HepG2 (cell line): ENCODE data around the gene SLC2A2. TPM values are rescaled to one million over a fixed set of nuclear protein-coding genes. Genes with fewer than 3 reads are reported as not detected.
A peak's percentile ranks its signal among the peaks of the same experiment; 100 is the strongest.

ENCODE experiments used
- FOSL1 ChIP-seq: sonication (generic); formaldehyde crosslinking; IDR thresholded peaks from 2 replicates; pipeline ENCODE4 v1.9.0; 2021; ENCODE audit warnings: missing genetic modification reagents, borderline replicate concordance
- FOXJ3 ChIP-seq: sonication (generic); formaldehyde crosslinking; IDR thresholded peaks from 2 replicates; pipeline ENCODE4 v1.4.0; 2020; ENCODE audit warnings: missing genetic modification reagents, mild to moderate bottlenecking, borderline replicate concordance
- GMEB1 ChIP-seq: sonication (generic); formaldehyde crosslinking; IDR thresholded peaks from 2 replicates; pipeline ENCODE4 v1.5.1; 2020; ENCODE audit warnings: missing genetic modification reagents, mild to moderate bottlenecking, borderline replicate concordance
- HNF4G ChIP-seq, 2 experiments: sonication (generic) in 1 of 2; formaldehyde crosslinking in 1 of 2; IDR thresholded peaks; 2 replicates each; pipeline versions ENCODE4 v1.4.0 to v1.6.1; 2011 to 2020; ENCODE audit warnings: borderline replicate concordance in 2 of 2, low read depth in 2 of 2, mild to moderate bottlenecking in 2 of 2, low read length in 1 of 2, missing genetic modification reagents in 1 of 2, moderate library complexity in 1 of 2
- KMT2A ChIP-seq: sonication (generic); formaldehyde crosslinking; IDR thresholded peaks from 2 replicates; pipeline ENCODE4 v1.4.0; 2020; ENCODE audit warnings: missing genetic modification reagents
- MBNL3 ChIP-seq: fragments of 250-450 bp; sonication (Bioruptor Pico); conservative IDR thresholded peaks from 2 replicates; pipeline ENCODE4 v1.8.0; 2022; ENCODE audit warnings: mild to moderate bottlenecking, inconsistent platforms
- SMAD3 ChIP-seq: sonication (generic); formaldehyde crosslinking; IDR thresholded peaks from 2 replicates; pipeline ENCODE4 v1.4.0; 2020; ENCODE audit warnings: missing genetic modification reagents
- SOX5 ChIP-seq: IDR thresholded peaks from 2 replicates; pipeline ENCODE4 v1.6.1; 2016; ENCODE audit warnings: borderline replicate concordance
- TARDBP ChIP-seq: sonication (generic); formaldehyde crosslinking; IDR thresholded peaks from 2 replicates; pipeline ENCODE4 v1.8.0; 2022; ENCODE audit warnings: mild to moderate bottlenecking, missing genetic modification reagents
- ZBTB3 ChIP-seq: sonication (generic); formaldehyde crosslinking; IDR thresholded peaks from 2 replicates; pipeline ENCODE4 v1.4.0; 2020; ENCODE audit warnings: low read depth, mild to moderate bottlenecking, moderate library complexity, missing genetic modification reagents, borderline replicate concordance
- ZNF264 ChIP-seq: sonication (generic); formaldehyde crosslinking; IDR thresholded peaks from 2 replicates; pipeline ENCODE4 v1.4.0; 2020; ENCODE audit warnings: missing genetic modification reagents
- ZNF550 ChIP-seq: sonication (generic); formaldehyde crosslinking; IDR thresholded peaks from 2 replicates; pipeline ENCODE4 v1.4.0; 2020; ENCODE audit warnings: mild to moderate bottlenecking, missing genetic modification reagents, borderline replicate concordance
- ZNF674 ChIP-seq: sonication (generic); formaldehyde crosslinking; IDR thresholded peaks from 2 replicates; pipeline ENCODE4 v1.5.0; 2020; ENCODE audit warnings: low read depth, mild to moderate bottlenecking, missing genetic modification reagents
- ZNF678 ChIP-seq: sonication (generic); formaldehyde crosslinking; IDR thresholded peaks from 2 replicates; pipeline ENCODE4 v1.4.0; 2020; ENCODE audit warnings: mild to moderate bottlenecking, missing genetic modification reagents
- ZSCAN21 ChIP-seq: sonication (generic); formaldehyde crosslinking; IDR thresholded peaks from 2 replicates; pipeline ENCODE4 v1.8.0; 2022; ENCODE audit warnings: mild to moderate bottlenecking, missing genetic modification reagents, moderate library complexity, borderline replicate concordance
- polyA plus RNA-seq, 8 experiments: library from polyadenylated mRNA; depleted of rRNA in 3 of 8; stranded (reverse) in 7 of 8; unstranded in 1 of 8; fragments of >200 nt; fragmentation: Illumina TruSeq in 4 of 8; extraction: Trizol in 4 of 8; gene quantifications; 2 replicates each; pipeline versions ENCODE4 v1.2.1 to v1.2.3, GENCODE V29; 2011 to 2016; ENCODE audit warnings: low read depth in 4 of 8, missing spikeins in 1 of 8, mixed read lengths in 1 of 8; ENCODE audit not compliant: insufficient read depth in 1 of 8
- total RNA-seq, 5 experiments: library from RNA; depleted of rRNA; stranded (reverse); fragments of >200 nt; fragmentation: Illumina TruSeq; extraction: Trizol; gene quantifications; 2 replicates each; pipeline ENCODE4 v1.2.3, GENCODE V29; 2016; ENCODE audit warnings: low read depth in 1 of 5
- TF ChIP-seq, protein P1 (sequence below): sonication (generic); formaldehyde crosslinking; IDR thresholded peaks from 2 replicates; pipeline ENCODE4 v1.5.1; 2020; ENCODE audit warnings: mild to moderate bottlenecking, missing genetic modification reagents
- TF ChIP-seq, protein P2 (sequence below): sonication (generic); formaldehyde crosslinking; IDR thresholded peaks from 2 replicates; pipeline ENCODE4 v1.4.0; 2020; ENCODE audit warnings: missing genetic modification reagents, mild to moderate bottlenecking, borderline replicate concordance
- TF ChIP-seq, protein P3 (sequence below): sonication (generic); formaldehyde crosslinking; IDR thresholded peaks from 2 replicates; pipeline ENCODE4 v1.8.1; 2023; ENCODE audit warnings: mild to moderate bottlenecking, missing genetic modification reagents
- TF ChIP-seq, protein P4 (sequence below): sonication (generic); formaldehyde crosslinking; IDR thresholded peaks from 2 replicates; pipeline ENCODE4 v1.4.0; 2020; ENCODE audit warnings: missing genetic modification reagents, low read depth, mild to moderate bottlenecking, borderline replicate concordance

The SLC2A2 gene
- total and polyA plus RNA-seq, 2 of the 13 experiments (the other 11 are each of a cell fraction or from before 2014, with no cell fraction given), result 19.5 to 23.2 TPM

DNA sequence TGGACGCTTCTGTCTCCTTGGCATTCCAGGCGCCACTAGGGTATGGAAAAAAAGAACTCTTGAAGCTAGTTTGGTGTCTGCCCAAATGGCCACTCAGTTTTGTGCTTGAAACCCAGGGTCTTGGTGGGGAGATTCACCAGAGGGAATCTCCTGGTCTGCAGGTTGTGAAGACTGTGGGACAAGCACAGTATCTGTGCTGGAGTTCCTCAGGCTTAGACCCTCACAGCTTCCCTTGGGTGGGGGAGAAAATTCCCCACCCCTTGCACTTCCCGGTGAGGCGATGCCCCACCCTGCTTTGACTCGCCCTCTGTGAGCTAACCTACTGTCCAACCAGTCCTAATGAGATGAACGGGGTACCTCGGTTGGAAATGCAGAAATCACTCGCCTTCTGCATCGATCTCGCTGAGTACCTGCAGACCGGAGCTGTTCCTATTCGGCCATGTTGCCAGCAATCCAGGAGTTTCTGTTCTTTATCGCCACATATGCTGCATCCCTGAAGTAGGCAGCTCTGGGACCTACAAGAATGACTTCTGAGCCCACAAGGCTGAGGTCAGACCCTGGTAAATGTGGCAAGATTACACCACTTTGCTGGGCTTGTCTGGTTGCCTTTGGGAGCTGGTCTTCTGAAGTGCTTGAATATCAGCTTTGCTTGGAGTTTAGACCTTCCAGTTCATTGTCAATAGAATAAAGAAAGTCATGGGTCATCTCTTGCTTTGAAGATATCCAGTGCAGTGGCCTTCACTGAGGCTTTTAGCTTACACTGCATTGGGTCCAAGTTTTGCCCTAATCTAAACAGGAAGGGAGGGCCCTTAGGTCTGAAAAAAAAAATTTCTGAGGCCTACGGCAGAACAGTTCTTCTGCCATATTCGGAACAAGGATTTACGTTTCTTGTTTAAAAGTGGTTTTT is 51.0 kb downstream of the SLC2A2 start (continued):
- no peak for TF ChIP-seq ZSCAN21 (CRISPR knock-in tag)
- TF ChIP-seq SOX5 (CRISPR knock-in tag), result peak; percentile 78; the same call in 1 of the 2 replicates
- TF ChIP-seq, protein P1, sequence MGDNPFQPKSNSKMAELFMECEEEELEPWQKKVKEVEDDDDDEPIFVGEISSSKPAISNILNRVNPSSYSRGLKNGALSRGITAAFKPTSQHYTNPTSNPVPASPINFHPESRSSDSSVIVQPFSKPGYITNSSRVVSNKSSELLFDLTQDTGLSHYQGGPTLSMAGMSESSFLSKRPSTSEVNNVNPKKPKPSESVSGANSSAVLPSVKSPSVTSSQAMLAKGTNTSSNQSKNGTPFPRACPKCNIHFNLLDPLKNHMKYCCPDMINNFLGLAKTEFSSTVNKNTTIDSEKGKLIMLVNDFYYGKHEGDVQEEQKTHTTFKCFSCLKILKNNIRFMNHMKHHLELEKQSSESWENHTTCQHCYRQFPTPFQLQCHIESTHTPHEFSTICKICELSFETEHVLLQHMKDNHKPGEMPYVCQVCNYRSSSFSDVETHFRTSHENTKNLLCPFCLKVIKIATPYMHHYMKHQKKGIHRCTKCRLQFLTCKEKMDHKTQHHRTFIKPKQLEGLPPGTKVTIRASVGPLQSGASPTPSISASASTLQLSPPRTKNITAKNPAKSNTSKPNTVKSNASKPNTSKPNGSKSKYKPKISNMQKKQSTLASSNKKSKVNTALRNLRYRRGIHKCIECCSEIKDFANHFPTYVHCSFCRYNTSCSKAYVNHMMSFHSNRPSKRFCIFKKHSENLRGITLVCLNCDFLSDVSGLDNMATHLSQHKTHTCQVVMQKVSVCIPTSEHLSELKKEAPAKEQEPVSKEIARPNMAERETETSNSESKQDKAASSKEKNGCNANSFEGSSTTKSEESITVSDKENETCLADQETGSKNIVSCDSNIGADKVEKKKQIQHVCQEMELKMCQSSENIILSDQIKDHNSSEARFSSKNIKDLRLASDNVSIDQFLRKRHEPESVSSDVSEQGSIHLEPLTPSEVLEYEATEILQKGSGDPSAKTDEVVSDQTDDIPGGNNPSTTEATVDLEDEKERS, result 0 out of 2 replicates have a peak, but pooled peaks have one; percentile 53
- TF ChIP-seq SMAD3 (CRISPR knock-in tag), result no peak
- TF ChIP-seq TARDBP (CRISPR knock-in tag), result 0 out of 2 replicates have a peak, but pooled peaks have one; percentile 16
- TF ChIP-seq, protein P2, sequence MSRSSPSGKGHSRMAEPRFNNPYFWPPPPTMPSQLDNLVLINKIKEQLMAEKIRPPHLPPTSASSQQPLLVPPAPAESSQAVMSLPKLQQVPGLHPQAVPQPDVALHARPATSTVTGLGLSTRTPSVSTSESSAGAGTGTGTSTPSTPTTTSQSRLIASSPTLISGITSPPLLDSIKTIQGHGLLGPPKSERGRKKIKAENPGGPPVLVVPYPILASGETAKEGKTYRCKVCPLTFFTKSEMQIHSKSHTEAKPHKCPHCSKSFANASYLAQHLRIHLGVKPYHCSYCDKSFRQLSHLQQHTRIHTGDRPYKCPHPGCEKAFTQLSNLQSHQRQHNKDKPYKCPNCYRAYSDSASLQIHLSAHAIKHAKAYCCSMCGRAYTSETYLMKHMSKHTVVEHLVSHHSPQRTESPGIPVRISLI (CRISPR knock-in tag), result peak; percentile 74; the same call in 1 of the 2 replicates
- TF ChIP-seq ZBTB3 (CRISPR knock-in tag), result peak; percentile 96; the same call in 1 of the 2 replicates
- TF ChIP-seq GMEB1, result 0 out of 2 replicates have a peak, but pooled peaks have one; percentile 14
- no peak for TF ChIP-seq ZNF264 (CRISPR knock-in tag)
- TF ChIP-seq ZNF674, result no peak
- TF ChIP-seq, protein P3, sequence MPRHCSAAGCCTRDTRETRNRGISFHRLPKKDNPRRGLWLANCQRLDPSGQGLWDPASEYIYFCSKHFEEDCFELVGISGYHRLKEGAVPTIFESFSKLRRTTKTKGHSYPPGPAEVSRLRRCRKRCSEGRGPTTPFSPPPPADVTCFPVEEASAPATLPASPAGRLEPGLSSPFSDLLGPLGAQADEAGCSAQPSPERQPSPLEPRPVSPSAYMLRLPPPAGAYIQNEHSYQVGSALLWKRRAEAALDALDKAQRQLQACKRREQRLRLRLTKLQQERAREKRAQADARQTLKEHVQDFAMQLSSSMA (CRISPR knock-in tag), result 0 out of 2 replicates have a peak, but pooled peaks have one; percentile 29
- TF ChIP-seq, protein P4, sequence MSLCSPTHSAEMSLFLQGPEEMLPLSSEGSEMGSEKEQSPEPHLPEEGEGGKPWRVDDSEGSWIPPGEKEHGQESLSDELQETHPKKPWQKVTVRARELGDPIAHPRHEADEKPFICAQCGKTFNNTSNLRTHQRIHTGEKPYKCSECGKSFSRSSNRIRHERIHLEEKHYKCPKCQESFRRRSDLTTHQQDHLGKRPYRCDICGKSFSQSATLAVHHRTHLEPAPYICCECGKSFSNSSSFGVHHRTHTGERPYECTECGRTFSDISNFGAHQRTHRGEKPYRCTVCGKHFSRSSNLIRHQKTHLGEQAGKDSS (CRISPR knock-in tag), result peak; percentile 51; the same call in 1 of the 2 replicates
- TF ChIP-seq ZNF550 (CRISPR knock-in tag), result no peak
- no peak for TF ChIP-seq ZNF678 (CRISPR knock-in tag)
- TF ChIP-seq FOXJ3, result peak; percentile 40; the same call in 1 of the 2 replicates
- TF ChIP-seq FOSL1, result no peak
- 0 out of 2 replicates have a peak, but pooled peaks have one; percentile 27 for TF ChIP-seq HNF4G (IDR thresholded peaks at IDR 0.05; ENCODE audit: borderline replicate concordance, low read depth, low read length)
- TF ChIP-seq HNF4G (CRISPR knock-in tag; IDR thresholded peaks at IDR 0.05; ENCODE audit: borderline replicate concordance, low read depth), result no peak
- TF ChIP-seq MBNL3 (CRISPR knock-in tag), result no peak
- TF ChIP-seq KMT2A, result no peak
